ENCODE data around the gene CCDC102A.
"Not testable (repeated sequence)": the region's sequence is repeated elsewhere in the genome, so short reads cannot be mapped to it uniquely, and the experiment has no call there.

CCDC102A gene

GRCh38 chr16:57536306-57537193 is at the start of gene CCDC102A:
Gene CCDC102A (minus strand): TSS chr16:57536571. CDS start chr16:57529177, 7,394 bp downstream.
- DNase-seq: no peak

DNA sequence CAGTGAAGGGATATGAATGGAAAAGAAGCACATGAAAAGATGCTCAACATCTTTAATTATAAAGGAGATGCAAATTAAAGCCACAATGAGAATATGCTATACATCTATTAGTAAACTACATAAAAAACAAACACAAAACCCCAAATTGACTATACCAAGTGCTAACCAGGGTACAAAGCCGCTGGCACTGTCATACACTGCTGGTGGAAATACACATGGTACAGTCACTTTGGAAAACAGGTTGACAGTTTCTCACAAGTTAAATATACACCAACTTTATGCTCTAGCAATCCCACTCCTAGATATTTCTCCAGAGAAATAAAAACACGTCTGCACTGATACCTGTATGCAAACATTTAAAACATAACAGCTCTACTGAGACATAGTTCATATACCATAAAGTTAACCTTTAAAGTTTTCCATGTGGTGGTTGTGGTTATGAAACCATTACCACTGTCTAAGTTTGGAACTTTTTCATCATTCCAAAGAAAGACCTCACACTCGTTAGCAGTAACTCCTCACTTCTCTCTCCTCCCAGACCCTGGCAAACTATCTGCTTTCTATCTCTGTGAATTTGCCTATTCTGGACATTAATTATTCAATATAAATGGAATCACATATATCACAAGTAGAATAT is 48.8 kb upstream of the CCDC102A start:
- no peak for DNase-seq

DNA sequence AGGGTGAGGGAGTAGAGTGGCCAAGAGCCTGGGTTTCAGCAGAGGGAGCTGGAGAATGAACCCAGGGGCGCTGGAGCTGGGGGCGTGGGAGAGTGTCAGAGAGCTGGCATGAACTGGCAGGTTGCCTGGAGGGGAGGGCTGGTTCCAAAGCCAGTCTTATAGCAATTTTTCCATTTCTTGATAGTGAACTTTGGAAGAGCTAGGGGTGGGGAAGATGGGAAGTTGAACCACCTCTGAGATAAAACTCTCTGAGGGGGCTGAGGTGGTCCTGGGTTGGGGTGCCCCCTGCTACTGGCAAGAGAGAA is 42.9 kb upstream of the CCDC102A start:
- no peak for DNase-seq

DNA sequence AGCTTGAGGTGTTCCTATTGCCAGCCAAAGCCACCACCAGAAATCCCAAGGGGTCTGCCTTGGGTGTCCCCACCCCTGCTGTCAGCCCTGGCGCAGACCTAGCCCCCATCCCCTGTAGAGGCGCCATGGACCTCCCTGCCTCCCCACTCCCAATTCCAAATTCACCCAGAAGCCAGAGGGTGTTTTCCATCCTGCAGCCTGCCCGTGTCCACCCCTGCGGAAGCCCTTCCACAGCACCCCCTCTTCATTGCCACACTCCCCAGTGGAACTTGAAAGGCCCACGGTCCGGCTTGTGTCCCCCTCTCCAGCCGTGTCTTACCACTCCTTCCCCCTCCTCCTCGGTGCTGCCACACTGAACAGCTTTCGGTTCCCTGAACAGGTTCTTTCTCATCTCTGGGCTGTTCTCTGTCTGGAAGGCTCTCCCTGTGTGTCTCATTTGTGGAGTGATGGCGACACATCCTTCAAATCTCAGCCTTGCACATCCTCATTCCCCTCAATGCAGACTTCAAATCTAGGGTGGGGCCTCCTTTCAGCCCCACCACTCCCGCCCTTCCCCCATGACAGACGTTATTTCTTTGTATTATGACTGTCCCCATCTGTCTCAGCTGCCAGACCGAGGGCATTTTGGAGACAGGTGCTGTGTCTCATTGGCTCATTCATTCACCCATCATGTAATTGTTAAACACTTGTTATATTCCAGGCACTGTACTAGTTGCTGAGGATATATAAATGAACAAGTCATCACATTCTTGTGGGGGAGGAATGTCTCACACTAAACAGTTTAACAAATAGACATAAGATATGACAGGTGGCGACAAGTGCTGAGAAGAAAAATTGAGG is 42.4 kb upstream of the CCDC102A start:
- DNase-seq: peak; percentile 29

DNA sequence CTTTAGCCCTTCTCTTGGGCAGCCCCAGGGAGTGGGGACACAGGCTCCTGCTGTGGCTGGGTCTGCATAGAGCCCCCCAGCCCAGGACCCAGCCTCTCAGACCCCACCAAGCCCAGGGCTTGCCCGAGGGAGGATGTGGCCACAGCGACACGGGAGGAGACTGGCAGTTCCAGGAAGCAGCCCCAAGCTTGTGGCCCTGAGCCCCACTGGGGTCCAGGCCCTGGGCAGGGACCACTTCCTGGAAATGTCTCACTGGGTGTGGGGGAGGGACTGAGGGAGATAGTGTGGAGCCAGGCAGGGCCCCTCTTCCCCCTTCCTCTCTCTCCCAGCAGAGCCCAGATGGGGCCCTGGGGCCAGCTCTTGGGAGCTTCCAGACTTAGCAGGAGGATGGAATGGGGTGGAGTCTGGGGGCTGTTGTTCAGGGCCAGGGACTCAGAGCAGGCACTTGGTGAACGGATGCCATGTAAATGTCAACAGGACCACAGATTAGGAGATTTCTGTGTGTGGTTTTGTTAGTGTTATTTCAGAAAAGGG is 41.4 kb upstream of the CCDC102A start:
- DNase-seq: no peak

DNA sequence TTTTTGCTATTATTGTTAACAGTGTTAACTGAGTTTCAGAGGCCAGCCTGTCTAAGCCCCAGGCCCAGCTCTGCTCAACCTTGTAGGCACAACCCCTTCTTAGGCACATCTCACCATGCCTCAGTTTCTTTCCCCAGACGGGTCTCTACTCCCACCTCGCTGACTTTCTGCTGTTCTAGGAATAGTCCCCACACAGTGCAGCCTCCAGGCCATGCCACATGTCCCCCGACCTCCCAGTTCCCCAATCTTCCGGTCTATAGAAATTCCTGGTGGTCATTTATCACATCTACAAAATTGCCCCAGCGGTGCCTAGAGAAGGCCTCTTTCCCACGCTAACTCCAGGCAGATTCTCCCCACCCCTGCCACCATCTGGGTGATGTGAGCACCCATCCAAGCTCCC is 40.8 kb upstream of the CCDC102A start:
- DNase-seq: no peak

DNA sequence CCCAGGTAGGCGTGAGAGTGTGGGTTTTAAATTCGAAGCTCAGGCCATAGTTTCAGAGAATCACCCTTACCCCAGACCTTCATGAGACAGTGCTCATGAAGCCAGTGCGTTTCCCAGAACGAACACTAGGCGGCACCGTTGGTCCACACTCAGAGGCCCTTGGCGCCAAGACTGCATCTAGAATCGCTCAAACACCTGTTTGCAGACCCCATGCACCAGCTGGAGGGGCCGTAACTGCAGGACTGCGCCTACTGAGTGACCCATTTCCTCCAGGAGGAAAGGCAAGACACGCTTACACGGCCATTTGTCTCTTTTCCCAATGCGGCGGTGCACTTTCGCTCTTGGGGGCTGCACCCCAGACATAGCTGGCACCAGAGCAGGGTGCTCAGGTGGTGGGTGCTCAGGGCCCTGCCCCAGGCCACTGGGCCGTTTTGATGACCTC is 40.1 kb upstream of the CCDC102A start:
- peak; percentile 59 for DNase-seq

DNA sequence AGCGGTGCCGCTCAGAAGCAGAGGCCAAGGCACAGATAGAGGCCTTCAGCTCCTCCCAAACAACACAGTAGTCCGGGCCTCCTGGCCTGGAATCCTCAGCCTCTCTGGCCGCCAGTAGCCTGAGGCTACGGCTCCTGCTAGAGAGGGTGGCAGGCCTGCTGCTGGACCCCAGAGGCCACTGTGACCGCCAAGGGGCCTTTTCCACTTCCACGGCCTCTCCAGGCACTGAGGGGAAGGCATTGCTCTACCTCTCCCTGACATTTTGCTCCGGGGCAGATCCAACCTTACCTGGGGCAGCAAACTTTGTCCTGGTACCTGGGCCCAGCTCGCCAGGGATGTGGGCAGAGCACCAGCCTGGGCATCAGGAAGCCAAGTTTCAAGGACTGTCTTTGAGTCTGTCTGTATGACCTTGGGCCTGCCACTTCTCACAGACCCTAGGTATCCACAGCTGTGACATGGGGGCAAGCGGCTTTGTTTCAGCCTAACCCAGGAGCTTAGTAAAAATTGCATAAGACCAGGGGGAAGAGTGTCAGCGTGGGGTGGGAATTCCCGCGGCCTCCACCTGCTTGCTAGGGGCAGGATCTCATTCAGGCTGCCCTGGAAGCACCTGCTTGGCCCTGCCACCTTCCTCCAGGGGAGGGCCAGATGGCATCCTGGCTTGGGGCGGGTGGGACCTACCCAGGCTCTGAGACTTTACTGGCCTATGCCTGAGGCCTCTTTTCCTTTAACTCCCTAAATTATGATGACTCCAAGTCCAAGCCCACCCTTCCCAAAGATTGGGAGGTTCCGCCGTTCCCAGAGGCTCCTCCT is 39.3 kb upstream of the CCDC102A start:
- DNase-seq: no peak

- DNase-seq: no peak
Observed at GRCh38 chr16:57574646-57575467, 38.5 kb upstream of the CCDC102A start.

DNA sequence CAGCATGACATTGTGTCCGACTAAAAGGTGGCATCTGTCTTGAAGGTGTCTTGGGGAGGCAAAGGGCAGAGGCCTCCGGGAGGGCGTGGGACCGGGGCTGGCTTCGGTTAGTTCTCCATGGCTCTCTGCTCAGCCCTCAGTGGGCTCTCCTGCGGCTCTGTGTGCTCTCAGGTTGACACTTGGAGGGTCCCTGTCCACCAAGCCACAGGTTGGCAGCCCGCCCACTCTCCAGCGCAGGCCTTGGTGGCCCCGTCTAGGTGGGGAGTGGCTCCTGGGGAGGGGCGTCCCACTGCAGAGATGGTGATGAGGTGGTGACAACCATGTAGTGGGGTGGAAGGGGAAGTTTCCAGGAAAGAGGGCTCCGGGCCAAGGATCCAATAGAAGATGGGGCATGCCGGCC is 37.7 kb upstream of the CCDC102A start:
- no peak for DNase-seq

DNA sequence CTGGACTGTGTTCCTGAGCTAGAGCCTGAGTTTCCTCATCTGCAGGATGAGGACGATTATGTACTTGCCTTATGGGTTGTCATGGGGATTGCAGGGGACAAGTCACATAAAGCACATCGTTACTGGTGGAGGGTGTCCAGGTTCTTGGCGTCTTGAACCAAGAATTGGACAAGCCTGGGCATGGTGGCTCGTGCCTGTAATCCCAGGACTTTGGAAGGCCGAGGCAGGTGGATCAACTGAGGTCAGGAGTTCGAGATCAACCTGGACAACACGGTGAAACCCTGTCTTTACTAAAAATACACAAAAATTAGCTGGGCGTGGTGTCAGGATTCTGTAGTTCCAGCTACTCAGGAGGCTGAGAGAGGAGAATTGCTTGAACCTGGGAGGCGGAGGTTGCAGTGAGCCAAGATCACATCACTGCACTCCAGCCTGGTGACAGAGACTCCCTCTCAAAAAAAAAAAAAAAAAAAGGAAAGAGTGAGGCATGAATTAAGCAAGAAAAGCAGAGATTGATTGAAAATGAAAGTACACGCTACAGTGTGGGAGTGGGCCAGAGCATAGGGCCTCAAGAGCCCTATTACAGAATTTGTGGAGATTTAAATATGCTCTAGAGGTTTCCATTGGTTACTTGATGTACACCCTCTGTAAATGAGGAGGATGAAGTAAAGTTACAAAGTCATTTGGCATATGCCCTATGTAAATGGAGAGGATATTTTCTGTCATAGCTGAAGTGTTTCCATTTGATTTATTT is 36.8 kb upstream of the CCDC102A start:
- DNase-seq: no peak

DNA sequence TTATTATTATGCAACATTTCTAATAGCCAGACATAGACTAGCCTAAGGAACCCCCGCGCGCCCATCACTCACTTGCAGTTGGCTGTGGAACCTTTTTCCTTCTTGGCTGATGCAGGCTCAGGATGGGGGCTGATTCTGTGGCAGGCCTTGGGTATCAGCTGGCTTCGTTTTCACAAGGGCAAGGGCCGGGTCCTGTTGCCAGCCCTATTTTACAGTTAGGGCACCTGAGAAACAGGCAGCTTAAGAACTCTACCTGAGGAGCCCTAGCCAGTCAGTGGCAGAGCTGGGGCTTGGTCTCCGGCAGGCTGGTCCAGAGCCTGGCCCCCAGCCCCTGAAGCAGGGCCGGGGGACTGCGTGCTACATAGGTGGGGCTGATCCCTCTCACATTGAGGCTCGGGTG is 34.7 kb upstream of the CCDC102A start:
- no peak for DNase-seq

GRCh38 chr16:57570301-57571070 is 34.1 kb upstream of the CCDC102A start:
- DNase-seq: no peak

DNA sequence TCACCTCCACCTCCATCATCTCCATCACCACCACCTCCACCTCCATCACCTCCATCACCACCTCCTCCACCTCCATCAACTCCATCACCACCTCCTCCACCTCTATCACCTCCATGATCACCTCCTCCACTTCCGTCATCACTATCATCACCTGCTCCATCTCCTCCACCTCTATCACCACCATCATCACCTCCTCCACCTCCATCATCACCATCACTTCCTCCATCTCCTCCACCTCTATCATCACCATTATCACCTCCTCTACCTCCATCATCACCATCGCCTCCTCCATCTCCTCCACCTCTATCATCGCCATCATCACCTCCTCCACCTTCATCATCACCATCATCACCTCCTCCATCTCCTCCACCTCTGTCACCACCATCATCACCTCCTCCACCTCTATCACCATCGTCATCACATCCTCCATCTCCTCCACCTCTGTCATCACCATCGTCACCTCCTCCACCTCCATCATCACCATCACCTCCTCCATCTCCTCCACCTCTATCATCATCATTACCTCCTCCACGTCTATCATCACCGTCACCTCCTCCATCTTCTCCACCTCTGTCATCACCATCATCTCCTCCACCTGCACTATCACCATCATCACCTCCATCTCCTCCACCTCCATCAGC is 33.1 kb upstream of the CCDC102A start:
- DNase-seq: no peak

- DNase-seq: not testable (repeated sequence)
Observed at GRCh38 chr16:57568772-57569171, 32.4 kb upstream of the CCDC102A start.

DNA sequence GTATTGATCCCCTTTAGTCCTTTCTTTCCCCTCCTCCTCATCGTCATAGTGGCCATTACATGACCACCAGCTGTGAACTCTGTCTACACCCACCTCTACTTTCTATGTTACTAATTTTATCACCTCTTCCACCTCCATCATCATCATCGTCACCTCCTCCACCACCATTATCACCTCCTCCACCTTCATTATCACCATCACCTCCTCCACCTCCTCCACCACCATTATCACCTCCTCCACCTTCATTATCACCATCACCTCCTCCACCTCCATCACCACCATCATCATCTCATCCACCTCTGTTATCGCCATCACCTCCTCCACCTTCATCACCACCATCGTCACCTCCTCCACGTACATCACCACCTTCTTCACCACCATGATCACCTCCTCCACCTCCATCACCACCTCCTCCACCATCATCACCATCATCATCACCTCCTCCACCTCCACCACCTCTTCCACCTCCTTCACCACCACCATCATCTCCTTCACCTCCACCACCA is 31.9 kb upstream of the CCDC102A start:
- no peak for DNase-seq

- DNase-seq: no peak
Observed at GRCh38 chr16:57567691-57568090, 31.3 kb upstream of the CCDC102A start.

DNA sequence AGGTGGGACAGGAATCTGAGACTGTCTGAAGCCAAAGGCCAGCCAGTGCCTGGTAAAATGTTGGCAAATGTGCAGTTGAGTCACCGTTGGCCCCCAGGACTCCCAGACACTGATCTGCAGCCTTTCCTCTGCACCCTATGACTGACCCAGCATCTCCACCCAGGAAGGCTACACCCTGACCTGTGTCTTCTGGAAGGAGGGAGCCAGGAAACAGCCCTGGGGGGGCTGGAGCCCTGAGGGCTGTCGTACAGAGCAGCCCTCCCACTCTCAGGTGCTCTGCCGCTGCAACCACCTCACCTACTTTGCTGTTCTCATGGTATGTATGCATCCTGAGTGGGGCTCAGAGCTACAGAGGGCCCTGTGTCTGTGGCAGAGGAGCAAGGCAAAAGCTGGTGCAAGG is 30.1 kb upstream of the CCDC102A start:
- DNase-seq: no peak

DNA sequence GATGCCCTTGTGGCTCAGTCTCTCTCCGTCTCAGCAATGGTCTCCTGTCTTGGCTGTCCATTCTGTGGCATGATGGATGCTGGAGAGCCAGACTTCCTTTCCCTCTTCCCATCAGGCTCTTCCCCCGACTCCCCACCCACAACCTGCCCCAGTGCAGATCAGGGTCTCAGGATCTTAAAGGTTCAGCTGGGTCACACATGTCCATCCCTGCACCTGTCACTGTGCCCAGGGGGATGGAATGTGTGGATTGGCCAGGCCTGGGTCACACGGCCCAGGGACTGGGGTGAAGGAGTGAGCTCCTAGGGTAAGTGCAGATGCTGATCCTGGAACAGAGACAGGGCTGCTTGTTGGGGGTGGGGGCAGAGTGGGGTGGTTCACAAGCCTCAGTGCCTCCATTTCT is 29.1 kb upstream of the CCDC102A start:
- DNase-seq: no peak

All from NCI-H2171 (cell line).